ENCODE measurements around the gene FSIP1. TPM values are rescaled to one million over a fixed set of nuclear protein-coding genes. Genes with fewer than 3 reads are reported as not detected.

FSIP1 gene
- total RNA-seq, 2 donors from 2014 or later, result 4.1 to 5.3 TPM

- Histone ChIP-seq H3K9ac (ENCODE audit: low read depth in 2 of 2, low read length in 2 of 2) (peak overlapping the region in 1 of 2 donors; percentile 56), H3K36me3 (no peaks in the 10 kb centered on the region), H3K9me3 (no peaks in the 10 kb centered on the region), H3K27ac (no peak overlapping the region), H3K4me1 (no peaks in the 10 kb centered on the region), H3K4me3 (no peak overlapping the region), H3K27me3 (no peaks in the 10 kb centered on the region)
- no peak for DNase-seq
- no peak for TF ChIP-seq CTCF (IDR thresholded peaks at IDR 0.05)
- intact Hi-C loops (cut with DNase I), result loop anchor here (5.0 kb wide), 1 partner anchor 762 kb away; no protein-coding TSS in a partner anchor
These were observed 203.7 kb downstream of the FSIP1 start for GRCh38 chr15:39578851-39579486.

GRCh38 chr15:39575180-39575579, 207.5 kb downstream of the FSIP1 start:
- Histone ChIP-seq H3K9ac (ENCODE audit: low read depth in 2 of 2, low read length in 2 of 2) (no peak overlapping the region), H3K4me1 (no peaks in the 10 kb centered on the region), H3K36me3 (no peaks in the 10 kb centered on the region), H3K4me3 (no peak overlapping the region), H3K27me3 (no peaks in the 10 kb centered on the region), H3K9me3 (no peaks in the 10 kb centered on the region), H3K27ac (no peak overlapping the region)
- no peak for TF ChIP-seq CTCF (IDR thresholded peaks at IDR 0.05)
- intact Hi-C loops (cut with DNase I), result loop anchor here (5.0 kb wide), 1 partner anchor 758 kb away; no protein-coding TSS in a partner anchor
- no peak for DNase-seq

- Histone ChIP-seq H3K9me3 (no peaks in the 10 kb centered on the region), H3K27me3 (no peaks in the 10 kb centered on the region), H3K36me3 (no peaks in the 10 kb centered on the region), H3K27ac (no peak overlapping the region), H3K4me1 (no peaks in the 10 kb centered on the region), H3K4me3 (no peak overlapping the region), H3K9ac (ENCODE audit: low read depth in 2 of 2, low read length in 2 of 2) (no peak overlapping the region)
- TF ChIP-seq CTCF (IDR thresholded peaks at IDR 0.05), result no peak
- intact Hi-C loops (cut with DNase I), result no loop called here
- no peak for DNase-seq
These were observed 208.2 kb downstream of the FSIP1 start for GRCh38 chr15:39574427-39574826.

GRCh38 chr15:39573844-39574243, 208.8 kb downstream of the FSIP1 start:
- H3K27me3 ChIP-seq, result no peaks in the 10 kb centered on the region
- no peaks in the 10 kb centered on the region for H3K4me1 ChIP-seq
- no peak overlapping the region for H3K4me3 ChIP-seq
- intact Hi-C loops (cut with DNase I), result no loop called here
- no peak for TF ChIP-seq CTCF (IDR thresholded peaks at IDR 0.05)
- H3K9ac ChIP-seq (ENCODE audit: low read depth in 2 of 2, low read length in 2 of 2), result no peak overlapping the region
- no peaks in the 10 kb centered on the region for H3K36me3 ChIP-seq
- no peak for DNase-seq
- no peaks in the 10 kb centered on the region for H3K9me3 ChIP-seq
- no peak overlapping the region for H3K27ac ChIP-seq

- DNase-seq, result no peak
- no peak overlapping the region for H3K27ac ChIP-seq
- no peaks in the 10 kb centered on the region for H3K9me3 ChIP-seq
- H3K36me3 ChIP-seq, result no peaks in the 10 kb centered on the region
- H3K4me3 ChIP-seq, result no peak overlapping the region
- intact Hi-C loops (cut with DNase I), result no loop called here
- no peak overlapping the region for H3K9ac ChIP-seq (ENCODE audit: low read depth in 2 of 2, low read length in 2 of 2)
- no peaks in the 10 kb centered on the region for H3K27me3 ChIP-seq
- no peaks in the 10 kb centered on the region for H3K4me1 ChIP-seq
- no peak for TF ChIP-seq CTCF (IDR thresholded peaks at IDR 0.05)
These were observed 209.4 kb downstream of the FSIP1 start for GRCh38 chr15:39573287-39573686.

All from colonic mucosa (tissue), 4 donors.